Aorta (tissue), 5 donors: ENCODE data around the gene GRHL1. TPM values are rescaled to one million over a fixed set of nuclear protein-coding genes. Genes with fewer than 3 reads are reported as not detected.

ENCODE experiments used
- ATAC-seq: fragments of 200-7000 bp; cut with Tn5 transposase; one replicate; pipeline ENCODE4 v1.9.1; 2022; ENCODE audit warnings: moderate library complexity; ENCODE audit not compliant: low FRiP score
- DNase-seq, 2 donors: peaks; one replicate each; pipeline ENCODE4 v3.0.0-alpha.2; 2020
- H3K27ac ChIP-seq, 2 donors: one replicate each; pipeline ENCODE4 v1.5.1; 2013; ENCODE audit warnings: low read length in 2 of 2, mild to moderate bottlenecking in 2 of 2, moderate library complexity in 2 of 2, control low read depth in 1 of 2, inconsistent platforms in 1 of 2, low read depth in 1 of 2
- H3K27me3 ChIP-seq, 2 donors: one replicate each; pipeline ENCODE4 v1.6.1; 2013; ENCODE audit warnings: control low read depth in 1 of 2, low read length in 1 of 2, mild to moderate bottlenecking in 1 of 2, moderate library complexity in 1 of 2; ENCODE audit not compliant: insufficient read depth in 2 of 2, control insufficient read depth in 1 of 2
- H3K36me3 ChIP-seq, 2 donors: one replicate each; pipeline ENCODE4 v1.6.1; 2013; ENCODE audit warnings: control low read depth in 1 of 2, low read length in 1 of 2, mild to moderate bottlenecking in 1 of 2; ENCODE audit not compliant: insufficient read depth in 2 of 2, control insufficient read depth in 1 of 2
- H3K4me1 ChIP-seq, 2 donors: one replicate each; pipeline ENCODE4 v1.6.1; 2013; ENCODE audit warnings: low read length in 2 of 2, control low read depth in 1 of 2, mild to moderate bottlenecking in 1 of 2, moderate library complexity in 1 of 2; ENCODE audit not compliant: insufficient read depth in 2 of 2, control insufficient read depth in 1 of 2
- H3K4me3 ChIP-seq, 2 donors: one replicate each; pipeline ENCODE4 v1.5.1; 2013; ENCODE audit warnings: low read length in 2 of 2, control low read depth in 1 of 2, mild to moderate bottlenecking in 1 of 2
- H3K9me3 ChIP-seq: one replicate; pipeline ENCODE4 v1.6.1; 2013; ENCODE audit warnings: mild to moderate bottlenecking, low read length; ENCODE audit not compliant: control insufficient read depth
- WGBS, 2 donors: extraction: QIAGEN DNeasy Blood & Tissue Kit; methylation state at CpG; one replicate each; pipeline ENCODE4 v1.1.7; 2013; 5-methylcytosine and 5-hydroxymethylcytosine counted together
- intact Hi-C, 2 donors: fragments of 100-400 bp; cut with DNase I; formaldehyde crosslinking; loops; one replicate each; pipeline versions ENCODE4 v1.14.2 to v1.15.0; 2022
- polyA plus RNA-seq, 2 donors: library from polyadenylated mRNA; stranded (reverse); fragments of 200-250 nt; gene quantifications; one replicate each; pipeline ENCODE4 v1.2.3, GENCODE V29; 2013
- total RNA-seq, 2 donors: library from RNA; stranded (reverse); fragmentation: NEBNext Ultra II Directional; extraction: Animal tissue kit (Norgen Biotek cat#: 25700); gene quantifications; one replicate each; pipeline ENCODE4 v1.2.1, GENCODE V29; 2021
- donor health status: healthy with polysubstance abuse.
- donor health status: Bipolar disorder and iron deficiency.
- donor health status: DM: no; HTN: no; CAD: no.
- donor health status: DM: no; HTN: no; CAD: no.
- donor health status: DM: yes; HTN: yes; CAD: no.

The GRHL1 gene
- total and polyA plus RNA-seq, 4 donors: 0.15 to 2.5 (median 0.90) TPM

DNA sequence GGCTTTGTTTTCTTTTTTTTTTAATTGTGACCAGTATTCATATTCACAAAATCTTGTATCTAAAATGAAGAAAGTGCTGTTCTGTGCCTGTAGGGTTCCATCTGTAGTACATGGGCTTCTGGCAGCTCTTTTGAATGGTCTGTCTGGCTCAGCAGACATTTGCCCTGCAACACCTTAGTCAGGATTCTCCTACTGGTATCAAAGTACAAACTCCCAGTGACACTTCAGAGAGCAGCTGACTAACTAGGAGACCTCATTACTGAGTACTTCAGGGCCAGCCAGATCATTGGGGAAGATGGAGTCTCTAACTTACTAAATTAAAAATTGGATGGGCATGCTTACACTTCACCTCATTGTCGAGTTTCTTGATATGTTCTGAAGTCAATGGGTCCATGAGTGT is 39.7 kb downstream of the GRHL1 start:
- Histone ChIP-seq H3K4me3 (no peak overlapping the region), H3K4me1 (no peaks in the 10 kb centered on the region), H3K9me3 (no peaks in the 10 kb centered on the region), H3K27ac (no peak overlapping the region), H3K36me3 (no peaks in the 10 kb centered on the region), H3K27me3 (no peaks in the 10 kb centered on the region)
- intact Hi-C loops: no loop called here
- ATAC-seq (no peak), DNase-seq (no peak)
- 96 to 97% methylated on average over 1 of the region's 1 CpG for WGBS, 2 donors

DNA sequence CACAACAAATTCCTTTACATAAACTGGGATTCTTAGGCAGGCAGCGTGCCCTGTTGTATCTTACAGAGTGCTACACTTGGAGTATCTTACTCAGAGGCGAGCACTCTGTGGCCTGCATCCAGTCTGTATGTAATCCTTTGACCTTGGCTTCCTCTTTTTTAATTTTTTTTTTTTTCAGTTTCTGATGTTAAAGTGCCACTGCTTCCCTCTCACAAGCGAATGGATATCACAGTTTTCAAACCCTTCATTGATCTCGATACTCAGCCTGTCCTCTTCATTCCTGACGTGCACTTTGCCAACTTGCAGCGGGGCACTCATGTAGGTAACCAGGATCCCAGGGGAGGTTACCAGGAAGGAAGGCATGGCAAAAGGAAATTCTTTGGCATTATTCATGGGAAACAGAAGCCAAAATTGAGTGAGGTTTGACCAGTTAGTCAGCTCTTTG is 40.4 kb downstream of the GRHL1 start:
- H3K27ac ChIP-seq: no peak overlapping the region
- H3K36me3 ChIP-seq: no peaks in the 10 kb centered on the region
- H3K4me3 ChIP-seq: no peak overlapping the region
- DNase-seq (no peak), ATAC-seq (no peak)
- intact Hi-C loops: no loop called here
- H3K27me3 ChIP-seq: no peaks in the 10 kb centered on the region
- H3K4me1 ChIP-seq: no peaks in the 10 kb centered on the region
- no peaks in the 10 kb centered on the region for H3K9me3 ChIP-seq
- 79 to 91% methylated on average over 6 of the region's 6 CpGs for WGBS, 2 donors

DNA sequence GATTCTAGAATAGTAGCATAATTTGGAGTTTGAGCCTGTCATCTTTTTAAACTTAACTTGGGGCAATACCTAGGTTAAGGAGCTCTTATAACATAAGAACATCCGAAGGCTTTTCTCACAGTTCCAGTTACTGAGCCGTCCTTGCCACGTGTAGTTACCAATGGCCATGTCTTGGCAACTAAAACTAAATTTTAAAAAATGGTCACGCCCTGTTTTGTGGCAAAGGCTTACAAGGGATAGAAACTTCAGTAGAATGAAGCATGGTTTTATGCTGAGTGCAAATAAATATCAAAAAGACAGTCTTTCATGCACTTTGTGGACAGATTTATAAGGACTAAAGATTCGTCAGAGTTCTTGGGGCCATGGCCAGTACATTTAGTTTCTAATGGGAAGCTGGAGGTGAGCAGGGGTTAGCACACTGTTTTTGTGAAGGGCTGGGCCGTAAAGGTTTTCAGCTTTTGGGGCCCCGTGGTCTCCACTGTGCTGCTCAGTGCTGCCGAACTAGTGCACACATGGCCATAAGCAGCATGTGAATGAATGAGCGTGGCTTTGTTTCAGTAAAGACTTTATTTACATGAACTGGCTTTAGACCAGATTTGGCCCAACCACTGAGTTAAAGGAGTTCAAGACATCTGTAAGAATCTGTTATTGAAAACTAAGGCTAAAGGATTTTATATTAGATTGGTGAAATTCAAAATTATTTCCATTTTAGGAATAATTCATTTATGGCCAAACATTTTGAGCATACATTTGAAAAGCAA is 41.1 kb downstream of the GRHL1 start:
- DNase-seq: no peak
- intact Hi-C loops: no loop called here
- Histone ChIP-seq H3K27me3 (no peaks in the 10 kb centered on the region), H3K36me3 (no peaks in the 10 kb centered on the region), H3K4me1 (no peaks in the 10 kb centered on the region), H3K27ac (no peak overlapping the region), H3K9me3 (no peaks in the 10 kb centered on the region), H3K4me3 (no peak overlapping the region)
- no peak for ATAC-seq
- WGBS, 2 donors: 94 to 96% methylated on average over 9 of the region's 9 CpGs

DNA sequence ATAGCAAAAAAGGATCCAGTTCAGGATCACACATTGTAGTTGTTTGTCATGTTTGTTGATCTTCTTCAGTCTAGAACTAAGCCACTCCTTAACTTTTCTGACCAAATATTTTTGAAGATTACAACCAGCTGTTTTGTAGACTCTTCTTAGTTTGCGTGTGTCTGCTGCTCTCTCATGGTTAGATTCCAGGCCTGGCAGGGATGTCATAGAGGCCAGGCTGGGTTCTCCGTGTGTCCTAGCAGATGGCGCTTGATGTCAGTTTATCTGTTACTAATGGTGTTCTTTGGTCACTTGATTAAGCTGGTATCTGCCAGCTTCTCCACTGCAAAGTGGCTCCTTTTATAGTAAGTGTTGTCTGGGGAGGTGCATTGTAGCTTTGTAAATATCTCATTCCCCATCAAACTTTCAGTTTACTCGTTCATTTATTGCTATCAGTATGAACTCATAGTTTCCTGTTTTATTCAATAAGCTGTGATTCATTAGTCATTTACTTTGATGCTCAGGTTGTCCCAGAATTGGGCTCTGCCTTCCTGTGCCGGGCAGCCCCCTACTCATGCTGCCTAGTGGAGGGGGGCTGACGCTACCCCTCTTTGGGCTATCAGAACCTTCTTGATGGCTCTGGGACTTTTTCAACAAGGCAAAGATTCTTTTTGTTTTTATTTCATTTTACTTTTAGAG is 42.1 kb downstream of the GRHL1 start:
- 77 to 96% methylated on average over 6 of the region's 6 CpGs for WGBS, 2 donors
- no peak overlapping the region for H3K27ac ChIP-seq
- no peaks in the 10 kb centered on the region for H3K9me3 ChIP-seq
- H3K4me3 ChIP-seq: no peak overlapping the region
- no peak for ATAC-seq
- H3K4me1 ChIP-seq: no peaks in the 10 kb centered on the region
- intact Hi-C loops: no loop called here
- no peak for DNase-seq
- no peaks in the 10 kb centered on the region for H3K36me3 ChIP-seq
- H3K27me3 ChIP-seq: no peaks in the 10 kb centered on the region

DNA sequence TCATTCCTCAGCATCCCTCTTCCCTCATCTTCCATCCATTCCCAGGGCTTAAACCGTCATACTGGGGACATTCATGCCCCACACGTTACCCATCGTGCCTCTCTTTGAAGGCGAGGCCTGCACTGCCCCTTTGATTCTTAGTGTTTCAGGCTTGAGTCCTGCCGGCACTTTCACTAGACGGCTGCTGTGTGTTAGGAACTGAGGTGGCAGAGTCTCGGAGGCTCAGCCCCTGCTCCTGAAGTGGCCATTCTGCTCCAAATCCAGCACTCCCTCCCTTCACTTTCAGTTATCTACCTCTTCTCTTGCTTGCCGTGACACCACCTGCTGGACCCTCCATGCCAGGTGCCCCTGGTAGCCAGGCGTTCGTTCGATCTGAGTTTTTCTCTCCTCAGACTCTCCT is 43.0 kb downstream of the GRHL1 start:
- intact Hi-C loops: no loop called here
- DNase-seq (no peak), ATAC-seq (no peak)
- H3K27ac ChIP-seq: no peak overlapping the region
- no peak overlapping the region for H3K4me3 ChIP-seq
- no peaks in the 10 kb centered on the region for H3K27me3 ChIP-seq
- no peaks in the 10 kb centered on the region for H3K36me3 ChIP-seq
- no peaks in the 10 kb centered on the region for H3K4me1 ChIP-seq
- 96 to 98% methylated on average over 11 of the region's 11 CpGs for WGBS, 2 donors
- H3K9me3 ChIP-seq: no peaks in the 10 kb centered on the region

DNA sequence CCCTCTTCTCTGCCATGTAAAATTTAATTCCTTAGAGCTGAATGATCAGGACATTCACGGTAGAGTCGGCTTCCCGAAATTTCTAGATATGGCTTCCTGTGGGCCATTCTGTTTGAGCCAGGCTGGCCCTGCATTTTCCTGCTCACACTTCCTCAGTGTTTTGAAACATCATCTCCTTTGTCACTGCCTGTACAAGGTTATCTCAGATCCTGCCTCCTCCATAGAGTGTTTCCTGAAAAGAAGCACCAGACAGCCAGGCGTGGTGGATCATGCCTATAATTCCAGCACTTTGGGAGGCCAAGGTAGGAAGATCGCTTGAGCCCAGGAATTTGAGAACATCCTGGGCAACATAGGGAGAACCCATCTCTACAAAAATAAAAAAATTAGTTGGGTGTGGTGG is 43.6 kb downstream of the GRHL1 start:
- Histone ChIP-seq H3K4me3 (no peak overlapping the region), H3K4me1 (no peaks in the 10 kb centered on the region), H3K27ac (no peak overlapping the region), H3K9me3 (no peaks in the 10 kb centered on the region), H3K36me3 (no peaks in the 10 kb centered on the region), H3K27me3 (no peaks in the 10 kb centered on the region)
- ATAC-seq (no peak), DNase-seq (no peak)
- 97 to 98% methylated on average over 5 of the region's 5 CpGs for WGBS, 2 donors
- intact Hi-C loops: no loop called here

DNA sequence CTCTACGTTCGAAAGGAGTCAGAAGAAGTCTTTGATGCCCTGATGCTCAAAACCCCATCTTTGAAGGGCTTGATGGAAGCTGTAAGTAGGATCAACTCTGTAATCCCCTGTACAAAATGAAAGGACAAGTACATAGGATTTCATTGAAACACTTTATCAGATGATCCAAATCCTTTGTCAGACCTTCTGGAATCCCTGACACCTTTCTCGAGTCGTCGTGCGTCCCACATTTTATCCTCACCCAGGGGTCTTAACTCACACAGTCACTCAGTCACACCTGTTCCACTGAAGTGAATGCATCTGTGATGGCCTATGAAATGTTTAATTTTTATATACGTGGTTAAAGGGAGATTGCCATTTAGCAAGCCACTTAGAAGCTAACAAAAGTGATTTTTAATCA is 44.8 kb downstream of the GRHL1 start:
- intact Hi-C loops: no loop called here
- 93 to 96% methylated on average over 7 of the region's 7 CpGs for WGBS, 2 donors
- no peak for ATAC-seq
- Histone ChIP-seq H3K9me3 (no peaks in the 10 kb centered on the region), H3K4me3 (no peak overlapping the region), H3K27ac (no peak overlapping the region), H3K36me3 (no peaks in the 10 kb centered on the region), H3K4me1 (no peaks in the 10 kb centered on the region), H3K27me3 (no peaks in the 10 kb centered on the region)
- DNase-seq: no peak

DNA sequence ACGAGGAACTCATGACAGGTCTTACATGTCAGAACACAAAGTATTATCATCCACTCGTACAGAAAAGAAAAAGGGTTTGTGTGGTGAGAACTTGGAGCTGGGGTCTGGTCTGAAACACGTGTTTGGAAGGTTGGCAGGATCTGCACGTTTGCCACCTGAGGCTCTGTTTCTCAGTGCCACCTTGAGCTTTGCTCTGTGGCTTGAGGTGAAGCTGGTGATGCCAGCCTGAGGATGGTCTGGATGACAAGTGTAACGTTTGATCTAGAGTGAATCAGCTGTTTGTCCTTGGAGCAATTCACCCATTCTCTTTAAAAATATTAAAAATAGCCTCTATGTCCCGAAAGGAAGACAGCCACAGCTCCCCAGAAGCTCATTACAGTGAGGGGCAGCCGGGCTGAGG is 46.4 kb downstream of the GRHL1 start:
- H3K36me3 ChIP-seq: no peaks in the 10 kb centered on the region
- no peaks in the 10 kb centered on the region for H3K4me1 ChIP-seq
- WGBS, 2 donors: 60 to 63% methylated on average over 7 of the region's 7 CpGs
- ATAC-seq (no peak), DNase-seq (no peak)
- intact Hi-C loops: no loop called here
- H3K27me3 ChIP-seq: no peaks in the 10 kb centered on the region
- H3K4me3 ChIP-seq: no peak overlapping the region
- no peaks in the 10 kb centered on the region for H3K9me3 ChIP-seq
- H3K27ac ChIP-seq: no peak overlapping the region
